Peyer's patch (tissue), 4 donors: ENCODE data around the gene SFXN3.

ENCODE experiments used
- POLR2A ChIP-seq, 2 donors: fragments of 450-650 bp; IDR thresholded peaks; one replicate each; pipeline ENCODE4 v1.5.1; 2017; ENCODE audit warnings: antibody characterized with exemption in 2 of 2, mild to moderate bottlenecking in 2 of 2, moderate library complexity in 2 of 2
- TF ChIP-seq, protein P1 (sequence below), 6 experiments: fragments of 450-650 bp in 4 of 6; fragments of 200-600 bp in 2 of 6; sonication (generic) in 1 of 6; IDR thresholded peaks; one replicate each; pipeline ENCODE4 v1.5.1; 2017 to 2019; ENCODE audit warnings: antibody characterized with exemption in 6 of 6, mild to moderate bottlenecking in 3 of 6, moderate library complexity in 1 of 6

GRCh38 chr10:101012525-101013364, 18.3 kb upstream of the SFXN3 start:
- TF ChIP-seq, protein P1, sequence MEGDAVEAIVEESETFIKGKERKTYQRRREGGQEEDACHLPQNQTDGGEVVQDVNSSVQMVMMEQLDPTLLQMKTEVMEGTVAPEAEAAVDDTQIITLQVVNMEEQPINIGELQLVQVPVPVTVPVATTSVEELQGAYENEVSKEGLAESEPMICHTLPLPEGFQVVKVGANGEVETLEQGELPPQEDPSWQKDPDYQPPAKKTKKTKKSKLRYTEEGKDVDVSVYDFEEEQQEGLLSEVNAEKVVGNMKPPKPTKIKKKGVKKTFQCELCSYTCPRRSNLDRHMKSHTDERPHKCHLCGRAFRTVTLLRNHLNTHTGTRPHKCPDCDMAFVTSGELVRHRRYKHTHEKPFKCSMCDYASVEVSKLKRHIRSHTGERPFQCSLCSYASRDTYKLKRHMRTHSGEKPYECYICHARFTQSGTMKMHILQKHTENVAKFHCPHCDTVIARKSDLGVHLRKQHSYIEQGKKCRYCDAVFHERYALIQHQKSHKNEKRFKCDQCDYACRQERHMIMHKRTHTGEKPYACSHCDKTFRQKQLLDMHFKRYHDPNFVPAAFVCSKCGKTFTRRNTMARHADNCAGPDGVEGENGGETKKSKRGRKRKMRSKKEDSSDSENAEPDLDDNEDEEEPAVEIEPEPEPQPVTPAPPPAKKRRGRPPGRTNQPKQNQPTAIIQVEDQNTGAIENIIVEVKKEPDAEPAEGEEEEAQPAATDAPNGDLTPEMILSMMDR (IDR thresholded peaks at IDR 0.05), result peak; percentile 72 to 94 (median 91)
- no peak for TF ChIP-seq POLR2A (IDR thresholded peaks at IDR 0.05)
